HG02970 (cell line): ENCODE measurements around the gene MORC4.

Experiments used
- ATAC-seq: cut with Tn5 transposase; IDR thresholded peaks from one replicate; pipeline ENCODE4 v1.9.1; 2021; ENCODE audit warnings: mild to moderate bottlenecking, moderate library complexity, moderate number of reproducible peaks; ENCODE audit not compliant: unreplicated experiment, low FRiP score

MORC4 gene

DNA sequence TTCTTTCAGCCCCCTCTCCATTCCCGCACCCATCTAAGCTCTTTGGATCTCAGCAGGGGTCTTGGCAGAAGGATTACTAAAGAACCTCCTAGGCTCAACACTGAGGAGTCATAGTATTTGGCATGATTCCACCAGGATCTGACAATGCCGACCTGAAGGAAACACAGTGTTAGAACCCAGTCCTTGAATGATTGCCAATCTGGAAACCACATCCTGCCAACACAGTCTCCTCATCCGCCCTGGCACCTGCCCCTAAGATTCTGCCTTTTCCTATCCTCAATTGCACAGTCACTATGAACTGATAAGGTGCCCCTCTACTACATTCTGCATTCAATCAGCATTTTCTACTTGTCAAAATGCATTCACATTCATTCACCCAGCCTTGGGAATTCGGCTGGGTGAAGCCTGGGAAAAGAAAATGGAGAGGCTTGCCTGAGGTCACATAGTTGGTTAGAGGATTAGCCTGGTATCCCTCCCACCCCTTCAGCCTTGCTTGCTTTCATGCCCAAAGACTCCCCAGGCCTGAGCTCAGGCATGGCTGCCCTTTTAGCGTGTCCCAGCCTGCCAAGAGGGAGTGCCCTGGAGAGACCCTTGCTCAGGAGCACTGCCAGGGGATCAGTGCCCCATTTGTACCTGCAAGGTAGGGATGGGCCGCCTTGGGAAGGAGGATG lies 82.0 kb downstream of the MORC4 start:
- no peak for ATAC-seq

DNA sequence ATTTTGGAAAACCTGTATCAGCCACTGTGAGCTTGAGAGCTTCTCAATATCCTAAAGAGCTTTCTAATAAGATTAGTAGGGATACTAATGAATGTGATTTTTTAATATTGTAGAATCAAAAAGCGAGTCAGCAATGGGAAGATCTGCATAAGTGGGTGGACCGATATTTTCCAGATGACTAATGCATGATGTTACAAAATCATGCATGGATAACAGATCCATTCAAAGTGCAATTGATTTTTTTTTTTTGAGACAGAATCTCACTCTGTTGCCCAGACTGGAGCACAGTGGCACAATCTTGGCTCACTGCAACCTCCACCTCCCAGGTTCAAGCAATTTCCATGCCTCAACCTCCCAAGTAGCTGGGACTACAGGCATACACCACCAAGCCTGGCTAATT lies 87.1 kb downstream of the MORC4 start:
- ATAC-seq = no peak

GRCh38 chrX:106906361-106906760 lies 93.7 kb downstream of the MORC4 start:
- ATAC-seq = no peak

GRCh38 chrX:106905064-106905708 lies 94.8 kb downstream of the MORC4 start:
- ATAC-seq = no peak

GRCh38 chrX:106903856-106904528 lies 96.0 kb downstream of the MORC4 start:
- ATAC-seq = no peak

DNA sequence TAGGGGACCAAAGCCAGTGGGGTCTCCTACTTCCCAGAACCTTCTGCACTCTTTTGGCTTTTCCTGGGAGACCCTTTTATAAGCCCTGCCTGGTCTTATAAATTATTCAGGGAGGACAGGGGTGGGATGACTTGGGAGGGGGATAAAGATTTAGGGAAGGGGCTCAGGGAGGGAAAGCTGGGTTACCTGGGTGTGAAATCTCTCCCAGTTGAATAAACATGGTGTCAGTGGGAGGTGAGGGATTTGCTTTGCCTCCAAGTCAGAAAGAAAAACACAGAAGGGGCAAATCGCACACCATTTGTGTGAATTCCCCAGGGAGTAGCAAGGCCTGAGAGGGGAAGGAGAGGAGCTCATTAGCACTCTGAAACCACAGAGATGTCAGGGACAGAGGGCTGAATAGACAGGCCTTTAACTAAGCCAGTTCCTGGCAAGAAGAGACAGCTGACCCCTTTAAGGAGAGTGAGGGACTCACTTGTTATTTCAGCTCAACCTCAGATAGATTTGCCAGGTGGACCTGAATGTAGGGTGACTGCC lies 96.7 kb downstream of the MORC4 start, which contains the start of gene RIPPLY1:
TSS of gene RIPPLY1 (minus strand) at position 51 of the 534 bp plus-strand sequence. CDS start 54 bp downstream, outside the sequence.
- no peak for ATAC-seq

DNA sequence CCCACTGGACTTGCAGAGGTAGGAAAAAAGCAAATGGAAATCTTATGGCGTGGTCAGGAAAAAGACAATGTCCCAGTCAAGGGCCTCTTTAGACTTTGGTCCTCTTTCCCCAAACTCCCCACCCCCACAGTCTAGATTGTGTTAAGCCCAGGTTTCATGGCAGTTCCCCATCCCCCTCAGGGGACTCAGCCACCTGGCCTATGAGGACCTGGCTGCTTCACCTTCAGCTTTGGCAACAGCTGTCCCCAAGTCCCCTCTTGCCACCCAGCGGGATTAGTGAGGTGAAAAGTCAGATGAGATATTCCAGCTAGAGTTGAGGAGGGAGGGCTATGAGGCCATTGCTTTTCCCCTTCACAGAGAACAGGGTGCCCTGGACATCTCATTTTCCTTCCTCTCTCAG lies 97.3 kb downstream of the MORC4 start:
- no peak for ATAC-seq

GRCh38 chrX:106901781-106902219 lies 98.2 kb downstream of the MORC4 start:
- ATAC-seq = no peak

DNA sequence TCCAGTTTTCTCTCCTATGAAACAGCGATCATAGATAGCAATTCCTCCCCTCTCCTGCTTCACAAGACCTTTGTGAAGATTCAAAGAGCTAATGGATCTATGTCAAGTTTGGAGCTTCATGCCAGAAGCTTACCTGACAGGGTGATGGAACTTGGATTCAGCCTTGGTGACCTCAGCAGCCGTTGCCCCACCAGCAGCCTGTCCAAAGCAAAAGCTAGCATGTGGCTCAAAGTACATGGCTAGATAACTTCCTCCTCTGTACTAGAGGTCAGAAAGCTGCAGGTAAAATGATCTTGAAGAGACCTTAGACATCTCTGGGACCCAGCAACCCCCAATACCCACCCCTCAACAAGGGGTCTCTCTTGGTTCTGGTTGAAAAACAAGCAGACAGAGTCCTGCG lies 98.7 kb downstream of the MORC4 start:
- ATAC-seq = no peak

DNA sequence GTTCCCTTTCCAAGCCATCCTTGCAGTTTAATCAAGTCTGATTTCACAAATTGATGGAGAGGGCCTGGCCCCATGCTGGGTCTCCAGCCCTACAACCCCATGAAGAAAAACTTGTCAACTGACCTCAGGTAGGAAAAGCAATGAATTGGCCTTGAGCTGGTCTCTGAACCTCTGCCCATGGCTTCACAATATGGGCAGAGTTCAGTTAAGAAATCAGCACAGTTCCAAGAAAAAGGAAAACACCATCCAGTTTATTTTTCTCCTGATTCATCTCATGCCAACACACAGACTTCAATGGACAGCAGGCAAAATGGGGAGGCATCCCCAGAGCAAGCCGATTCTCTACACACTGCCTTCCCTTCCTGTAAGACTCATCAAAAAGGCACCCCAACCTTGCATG lies 100.2 kb downstream of the MORC4 start:
- ATAC-seq = no peak

DNA sequence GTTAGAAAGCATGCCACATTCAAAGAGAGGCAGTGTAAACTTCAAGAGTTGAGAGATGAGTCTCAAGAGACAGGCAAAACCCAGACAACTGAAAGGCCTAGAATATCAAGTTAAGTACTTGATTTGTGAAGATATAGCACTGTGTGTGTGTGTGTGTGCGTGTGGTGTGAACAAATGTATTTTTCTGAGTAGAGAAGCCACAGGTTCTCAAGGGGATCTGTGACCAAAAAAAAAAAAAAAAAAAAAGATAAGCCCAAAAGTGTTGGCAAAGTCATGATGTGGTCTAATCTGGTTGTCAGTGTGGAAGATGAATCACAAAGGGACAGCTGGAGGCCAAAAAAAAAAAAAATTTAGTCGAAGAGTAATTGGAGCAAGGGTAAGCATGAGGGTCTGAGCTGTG lies 100.7 kb downstream of the MORC4 start:
- ATAC-seq = no peak

DNA sequence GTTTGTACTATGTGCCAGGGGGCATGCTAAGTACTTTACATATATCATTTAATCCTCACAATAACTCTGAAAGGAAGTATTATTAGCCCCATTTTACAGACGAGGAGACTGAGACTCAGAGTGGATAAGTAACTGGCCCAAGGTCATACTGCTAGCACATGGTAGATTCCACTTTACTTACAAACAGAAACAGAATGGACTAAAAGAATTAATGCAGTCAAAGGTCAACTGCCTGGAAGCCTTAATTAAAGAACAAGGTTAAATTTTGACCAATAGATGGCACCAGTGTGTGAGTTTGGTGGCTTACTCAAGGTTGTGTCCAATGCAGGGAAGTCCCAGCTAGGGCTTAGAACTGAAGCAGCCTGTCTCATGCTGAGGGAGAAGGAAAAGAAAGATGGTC lies 101.5 kb downstream of the MORC4 start:
- peak; percentile 56 for ATAC-seq

DNA sequence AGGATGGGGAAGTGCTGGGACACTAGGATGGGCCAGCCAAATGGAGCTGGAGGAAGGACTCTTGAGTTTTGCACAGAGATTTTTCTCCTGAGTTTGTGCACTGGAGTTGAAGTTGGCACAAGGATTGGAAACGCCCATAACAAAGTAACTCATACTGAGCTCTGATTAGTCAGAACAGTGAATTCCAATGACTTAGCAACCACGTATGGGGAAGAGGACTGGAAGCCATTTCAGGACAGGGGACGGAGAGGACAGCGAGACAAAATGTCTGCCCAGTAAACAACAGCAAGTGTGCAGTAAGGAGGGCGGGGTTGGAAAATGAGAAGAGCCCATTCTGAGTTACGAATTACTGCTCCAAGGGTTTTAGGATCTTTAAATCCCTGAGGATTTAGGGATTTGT lies 102.8 kb downstream of the MORC4 start:
- no peak for ATAC-seq

- ATAC-seq = no peak
These were observed 105.0 kb downstream of the MORC4 start for GRCh38 chrX:106894978-106895452.

- peak; percentile 70 for ATAC-seq
These were observed 105.6 kb downstream of the MORC4 start for GRCh38 chrX:106894392-106894909.

GRCh38 chrX:106891762-106892460 lies 108.1 kb downstream of the MORC4 start:
- ATAC-seq = no peak
